HG02973 (cell line): ENCODE data around the gene ZBTB47.

Experiments used
- ATAC-seq: cut with Tn5 transposase; IDR thresholded peaks from one replicate; pipeline ENCODE4 v1.9.1; 2021; ENCODE audit warnings: moderate library complexity; ENCODE audit not compliant: unreplicated experiment

The ZBTB47 gene

GRCh38 chr3:42664438-42664803 lies 10.9 kb downstream of the ZBTB47 start:
- ATAC-seq: no peak

- no peak for ATAC-seq
Observed at GRCh38 chr3:42665050-42665878, 11.8 kb downstream of the ZBTB47 start.

- ATAC-seq: no peak
Observed at GRCh38 chr3:42666022-42666421, 12.5 kb downstream of the ZBTB47 start.

- no peak for ATAC-seq
Observed at GRCh38 chr3:42666577-42666998, 13.1 kb downstream of the ZBTB47 start.

GRCh38 chr3:42667096-42667522 lies 13.6 kb downstream of the ZBTB47 start:
- no peak for ATAC-seq

- ATAC-seq: no peak
Observed at GRCh38 chr3:42667523-42668412, 14.3 kb downstream of the ZBTB47 start.

GRCh38 chr3:42668413-42668760 lies 14.9 kb downstream of the ZBTB47 start:
- ATAC-seq: no peak

- no peak for ATAC-seq
Observed at GRCh38 chr3:42668793-42669217, 15.3 kb downstream of the ZBTB47 start.

- ATAC-seq: no peak
Observed at GRCh38 chr3:42670051-42670576, 16.6 kb downstream of the ZBTB47 start.

- ATAC-seq: no peak
Observed at GRCh38 chr3:42670670-42671069, 17.2 kb downstream of the ZBTB47 start.

GRCh38 chr3:42672515-42672914 lies 19.0 kb downstream of the ZBTB47 start:
- no peak for ATAC-seq

GRCh38 chr3:42673082-42673481 lies 19.6 kb downstream of the ZBTB47 start:
- no peak for ATAC-seq

- no peak for ATAC-seq
Observed at GRCh38 chr3:42674146-42674545, 20.6 kb downstream of the ZBTB47 start.

GRCh38 chr3:42675909-42676308 lies 22.4 kb downstream of the ZBTB47 start:
- no peak for ATAC-seq

GRCh38 chr3:42678447-42678846 lies 24.9 kb downstream of the ZBTB47 start:
- no peak for ATAC-seq

- no peak for ATAC-seq
Observed at GRCh38 chr3:42680271-42680670, 26.8 kb downstream of the ZBTB47 start.

- no peak for ATAC-seq
Observed at GRCh38 chr3:42680806-42681205, 27.3 kb downstream of the ZBTB47 start.

GRCh38 chr3:42681361-42682038 lies 28.0 kb downstream of the ZBTB47 start:
- no peak for ATAC-seq

- ATAC-seq: no peak
Observed at GRCh38 chr3:42682301-42683070, 29.0 kb downstream of the ZBTB47 start.

GRCh38 chr3:42683875-42684598 lies 30.5 kb downstream of the ZBTB47 start:
- ATAC-seq: no peak
